HG03097 (cell line): ENCODE measurements around the gene RPL13A.

Experiments used
- ATAC-seq: cut with Tn5 transposase; IDR thresholded peaks from one replicate; pipeline ENCODE4 v1.9.1; 2021; ENCODE audit not compliant: unreplicated experiment, low FRiP score

The RPL13A gene

GRCh38 chr19:49479975-49480628 is 7.3 kb upstream of the RPL13A start:
- ATAC-seq, result no peak

GRCh38 chr19:49481020-49481683 is 6.3 kb upstream of the RPL13A start:
- ATAC-seq, result no peak

DNA sequence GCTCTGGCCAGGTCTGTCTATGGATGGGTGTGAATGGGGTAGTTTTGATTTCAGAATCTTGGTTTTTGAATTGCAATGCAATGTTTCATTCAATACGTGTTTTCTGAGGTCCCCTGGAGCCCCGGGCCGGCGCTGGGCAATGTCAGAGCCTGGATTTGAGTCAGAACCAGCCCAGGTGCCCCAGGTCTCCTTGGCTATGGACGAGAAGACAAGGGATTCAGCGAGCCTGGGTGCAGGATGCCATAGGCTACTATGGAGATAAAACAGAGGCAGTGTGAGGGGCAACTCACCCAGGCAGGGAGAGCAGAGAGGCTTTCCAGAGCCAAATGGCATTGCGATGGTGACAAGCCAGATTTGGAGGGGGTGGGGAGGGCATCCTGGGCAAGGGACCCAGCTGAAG is 1.2 kb upstream of the RPL13A start:
- ATAC-seq, result no peak

- ATAC-seq, result no peak
Measured at GRCh38 chr19:49486710-49487276, 615 bp upstream of the RPL13A start.

- ATAC-seq, result no peak
Measured at GRCh38 chr19:49488046-49488862, 846 bp downstream of the RPL13A start.

DNA sequence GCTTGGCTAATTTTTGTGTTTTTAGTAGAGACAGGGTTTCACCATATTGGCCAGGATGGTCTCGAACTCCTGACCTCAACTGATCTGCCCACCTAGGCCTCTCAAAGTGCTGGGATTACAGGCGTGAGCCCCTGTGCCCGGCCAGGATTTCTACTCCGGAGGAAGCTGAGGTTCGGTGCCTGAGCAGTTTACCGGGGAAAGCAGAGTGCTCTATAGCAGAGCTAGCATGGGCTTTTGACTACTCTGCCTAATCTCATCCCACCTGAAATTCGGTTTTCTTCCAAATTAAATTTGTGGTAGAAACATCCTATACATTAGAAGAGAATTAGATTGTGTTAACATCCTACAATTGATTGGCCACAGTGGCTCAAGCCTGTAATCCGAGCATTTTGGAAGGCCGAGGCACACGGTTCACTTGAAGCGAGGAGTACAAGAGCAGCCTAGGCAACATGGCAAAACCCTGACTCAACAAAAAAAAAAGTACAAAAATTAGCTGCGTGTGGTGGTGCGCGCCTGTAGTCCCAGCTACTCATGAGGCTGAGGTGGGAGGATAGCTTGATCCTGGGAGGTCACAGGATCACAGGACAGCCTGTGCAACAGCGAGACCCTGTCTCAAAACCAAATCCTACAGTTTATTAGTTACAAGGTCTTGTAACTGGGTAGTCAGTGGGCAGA is 1.6 kb downstream of the RPL13A start:
- ATAC-seq, result no peak

DNA sequence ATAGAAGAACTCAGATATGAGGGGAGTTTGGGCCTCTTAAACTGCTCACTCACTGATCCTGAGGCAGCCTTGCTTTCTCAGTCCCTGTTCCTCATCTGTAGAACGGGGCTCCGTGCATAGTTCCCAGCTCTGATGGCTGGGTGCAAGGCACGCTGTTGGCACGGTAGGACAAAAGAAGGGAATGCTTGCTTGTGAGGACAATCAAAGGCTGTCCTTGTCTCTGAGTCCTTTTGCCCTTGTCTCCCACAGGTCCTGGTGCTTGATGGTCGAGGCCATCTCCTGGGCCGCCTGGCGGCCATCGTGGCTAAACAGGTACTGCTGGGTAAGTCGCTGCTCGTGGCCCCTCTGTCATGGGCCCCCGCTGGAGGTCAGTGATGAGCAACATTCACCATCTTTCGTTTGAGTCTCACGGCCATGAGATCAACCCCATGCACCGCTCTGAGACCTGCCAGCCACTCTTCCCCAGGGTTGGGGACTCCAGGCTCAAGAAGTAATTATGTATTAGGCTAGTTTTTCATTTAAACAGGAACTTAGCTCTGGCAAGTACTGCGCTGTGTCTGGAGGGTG is 2.3 kb downstream of the RPL13A start:
- ATAC-seq, result no peak

DNA sequence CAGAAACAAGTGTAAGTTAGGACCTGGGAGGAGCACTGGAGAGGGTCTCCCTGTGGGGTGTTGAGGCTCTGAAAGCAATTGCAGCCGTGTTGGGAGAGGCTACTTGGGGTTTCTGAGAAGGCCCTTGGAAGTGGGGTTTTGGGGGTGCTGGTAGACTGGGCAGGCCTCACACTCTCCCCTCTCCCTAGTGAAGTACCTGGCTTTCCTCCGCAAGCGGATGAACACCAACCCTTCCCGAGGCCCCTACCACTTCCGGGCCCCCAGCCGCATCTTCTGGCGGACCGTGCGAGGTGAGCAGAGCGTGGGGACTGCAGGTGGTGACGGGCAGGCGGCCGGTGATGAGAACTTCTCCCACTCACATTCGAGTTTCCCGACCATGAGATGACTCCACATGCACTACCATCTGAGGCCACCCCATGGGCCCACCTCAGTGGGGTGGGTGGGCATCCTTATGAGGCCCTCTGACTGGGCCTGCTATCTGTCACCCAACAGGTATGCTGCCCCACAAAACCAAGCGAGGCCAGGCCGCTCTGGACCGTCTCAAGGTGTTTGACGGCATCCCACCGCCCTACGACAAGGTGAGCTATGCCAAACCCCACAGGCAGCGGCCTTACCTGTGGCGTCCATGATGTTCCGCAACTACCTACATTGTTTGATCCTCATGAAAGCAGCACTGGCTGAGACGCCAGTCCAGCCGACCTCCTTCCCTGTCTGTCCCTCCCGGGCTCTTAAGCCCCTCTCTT is 3.0 kb downstream of the RPL13A start:
- ATAC-seq, result no peak

- no peak for ATAC-seq
Measured at GRCh38 chr19:49491030-49491803, 3.8 kb downstream of the RPL13A start.

DNA sequence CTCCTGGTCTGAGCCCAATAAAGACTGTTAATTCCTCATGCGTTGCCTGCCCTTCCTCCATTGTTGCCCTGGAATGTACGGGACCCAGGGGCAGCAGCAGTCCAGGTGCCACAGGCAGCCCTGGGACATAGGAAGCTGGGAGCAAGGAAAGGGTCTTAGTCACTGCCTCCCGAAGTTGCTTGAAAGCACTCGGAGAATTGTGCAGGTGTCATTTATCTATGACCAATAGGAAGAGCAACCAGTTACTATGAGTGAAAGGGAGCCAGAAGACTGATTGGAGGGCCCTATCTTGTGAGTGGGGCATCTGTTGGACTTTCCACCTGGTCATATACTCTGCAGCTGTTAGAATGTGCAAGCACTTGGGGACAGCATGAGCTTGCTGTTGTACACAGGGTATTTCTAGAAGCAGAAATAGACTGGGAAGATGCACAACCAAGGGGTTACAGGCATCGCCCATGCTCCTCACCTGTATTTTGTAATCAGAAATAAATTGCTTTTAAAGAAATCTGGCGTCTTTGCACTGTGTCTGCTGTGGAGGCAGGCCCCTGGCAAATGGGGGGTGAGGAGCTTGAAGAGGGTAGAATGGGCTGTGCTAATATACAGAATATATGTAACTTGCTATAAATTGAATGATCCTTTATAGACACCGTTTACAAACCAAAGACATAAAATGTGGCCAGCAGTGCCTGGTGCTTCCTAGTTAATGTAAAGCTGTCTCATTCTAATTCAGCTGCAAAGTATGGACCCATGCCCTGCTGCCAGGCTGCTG is 4.6 kb downstream of the RPL13A start:
- ATAC-seq, result no peak

DNA sequence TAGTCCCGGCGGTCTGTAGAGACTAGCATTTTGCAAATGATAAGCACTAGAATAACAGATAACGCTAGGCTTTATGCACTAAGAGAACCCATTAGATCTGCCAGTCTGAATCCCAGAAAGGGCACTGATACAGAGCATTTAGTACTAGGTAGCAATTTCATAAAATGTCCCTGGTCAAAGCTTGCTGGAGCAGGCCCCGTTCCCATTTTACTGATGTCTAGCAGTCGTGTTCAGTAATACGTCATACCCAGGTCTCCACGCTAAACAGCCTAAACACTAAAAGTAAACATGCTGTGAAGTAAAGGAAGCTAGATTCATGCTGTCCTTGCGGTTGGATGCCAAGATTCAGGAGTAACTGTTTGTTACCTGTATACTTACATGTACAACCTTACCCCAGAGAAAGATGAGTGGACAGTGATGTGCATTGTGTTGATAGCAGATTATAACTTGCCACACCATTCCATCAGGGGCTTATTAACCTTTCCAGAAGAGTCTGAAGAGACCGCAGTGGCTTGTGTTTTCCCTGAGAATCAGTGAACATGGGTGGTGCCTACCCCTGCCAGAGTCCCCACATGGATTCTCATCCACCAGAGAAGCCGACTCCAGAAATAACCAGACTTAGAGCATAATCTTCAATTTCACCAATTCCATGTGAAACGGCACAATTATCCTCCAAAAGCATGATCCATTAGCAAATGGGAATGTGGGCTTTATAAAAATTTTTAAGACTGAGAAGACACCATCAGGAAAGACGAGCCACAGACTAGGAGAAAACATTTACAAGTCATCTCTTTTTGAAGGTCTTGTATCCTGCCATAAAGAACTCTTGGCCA is 5.4 kb downstream of the RPL13A start:
- no peak for ATAC-seq

DNA sequence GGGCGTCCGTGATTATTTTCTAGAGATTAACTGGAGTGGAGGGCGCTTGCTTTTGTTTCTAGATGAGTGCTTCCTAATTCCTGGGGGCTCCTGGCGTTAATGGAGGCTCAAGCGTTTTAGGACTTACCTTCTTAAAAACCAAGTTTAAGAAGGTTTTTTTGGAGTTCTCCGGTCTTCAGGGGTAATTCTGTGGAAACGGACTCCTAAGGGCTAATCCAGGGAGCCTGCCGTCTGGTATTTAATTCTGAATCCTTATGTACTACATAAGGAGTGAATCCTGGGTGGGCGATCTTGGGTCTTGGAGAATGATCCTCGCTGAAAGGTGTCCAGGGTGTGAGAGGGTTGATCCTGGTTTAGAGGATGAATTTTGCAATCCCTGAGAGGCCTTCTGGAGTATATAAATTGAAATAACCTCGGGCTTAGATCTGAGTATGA is 9.2 kb downstream of the RPL13A start:
- no peak for ATAC-seq

- no peak for ATAC-seq
Measured at GRCh38 chr19:49497047-49497788, 9.8 kb downstream of the RPL13A start.

DNA sequence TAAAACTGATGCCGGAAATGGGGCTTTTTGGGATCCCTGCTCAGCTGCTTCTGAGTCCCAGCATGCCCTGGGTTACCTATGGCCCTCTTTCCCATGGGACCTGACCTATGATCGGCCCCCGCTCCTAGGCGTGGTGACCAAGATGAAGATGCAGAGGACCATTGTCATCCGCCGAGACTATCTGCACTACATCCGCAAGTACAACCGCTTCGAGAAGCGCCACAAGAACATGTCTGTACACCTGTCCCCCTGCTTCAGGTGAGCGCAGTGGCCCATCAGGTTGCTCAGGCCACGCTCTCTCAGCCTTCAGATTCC is 10.3 kb downstream of the RPL13A start:
- no peak for ATAC-seq

GRCh38 chr19:49498475-49498874 is 11.1 kb downstream of the RPL13A start:
- ATAC-seq, result no peak

GRCh38 chr19:49499030-49499670 is 11.7 kb downstream of the RPL13A start:
- ATAC-seq, result no peak
